HEK293 (cell line): Measurements from ENCODE around the gene FCHO2.

Experiments used
- CTCF ChIA-PET: fragments of 350-600 bp; formaldehyde crosslinking; extraction: SDS; loops from one replicate; lab custom pipeline; 2021; ENCODE audit warnings: antibody characterized with exemption; lab: Yijun Ruan, JAX
- POLR2A ChIA-PET: fragments of 300-600 bp; formaldehyde crosslinking; extraction: SDS; loops from one replicate; lab custom pipeline; 2020; ENCODE audit warnings: antibody characterized with exemption, inconsistent platforms; lab: Yijun Ruan, JAX
- H3K27ac ChIP-seq: fragments of 200-500 bp; sonication (Bioruptor generic); 2 replicates; pipeline ENCODE4 v1.5.1; 2014; ENCODE audit warnings: low read depth, low read length, control low read depth, inconsistent platforms; ENCODE audit errors: extremely low read depth
- H3K36me3 ChIP-seq, 2 experiments: fragments of 200-500 bp in 1 of 2; sonication (Bioruptor generic) in 1 of 2; 1 replicate in 1 of 2; 2 replicates in 1 of 2; pipeline ENCODE4 v1.5.1; 2014 to 2017; ENCODE audit warnings: inconsistent platforms in 2 of 2, low read length in 2 of 2; ENCODE audit not compliant: control insufficient read depth in 2 of 2, insufficient read depth in 1 of 2
- H3K4me1 ChIP-seq: fragments of 200-500 bp; sonication (Bioruptor generic); 2 replicates; pipeline ENCODE4 v1.5.1; 2014; ENCODE audit warnings: mild to moderate bottlenecking, low read length, inconsistent platforms; ENCODE audit not compliant: control insufficient read depth, insufficient read depth
- H3K4me3 ChIP-seq: 2 replicates; pipeline ENCODE4 v1.5.1; 2011; ENCODE audit warnings: low read depth, mild to moderate bottlenecking, control low read depth, low read length, moderate library complexity
- H3K9me3 ChIP-seq: fragments of 200-500 bp; sonication (Bioruptor generic); 2 replicates; pipeline ENCODE4 v1.5.1; 2014; ENCODE audit warnings: low read depth, low read length, inconsistent platforms; ENCODE audit not compliant: control insufficient read depth, insufficient read depth
- GLIS2 ChIP-seq: fragments of 450-650 bp; formaldehyde crosslinking; IDR thresholded peaks from 2 replicates; pipeline ENCODE4 v1.5.1; 2016; ENCODE audit warnings: missing biosample characterization, missing genetic modification characterization
- PRDM1 ChIP-seq: fragments of 450-650 bp; formaldehyde crosslinking; IDR thresholded peaks from 2 replicates; pipeline ENCODE4; 2016; ENCODE audit warnings: missing biosample characterization, missing genetic modification characterization
- ZBTB20 ChIP-seq: fragments of 450-650 bp; formaldehyde crosslinking; IDR thresholded peaks from 2 replicates; pipeline ENCODE4 v1.5.1; 2016; ENCODE audit warnings: missing biosample characterization, missing genetic modification characterization
- ZNF114 ChIP-seq: fragments of 450-650 bp; formaldehyde crosslinking; IDR thresholded peaks from 2 replicates; pipeline ENCODE4 v1.5.0; 2017; ENCODE audit warnings: missing biosample characterization, missing genetic modification characterization
- ZNF132 ChIP-seq: fragments of 450-650 bp; formaldehyde crosslinking; IDR thresholded peaks from 2 replicates; pipeline ENCODE4 v1.5.1; 2017; ENCODE audit warnings: missing biosample characterization, missing genetic modification characterization, borderline replicate concordance
- ZNF174 ChIP-seq: fragments of 450-650 bp; formaldehyde crosslinking; IDR thresholded peaks from 2 replicates; pipeline ENCODE4 v1.5.0; 2017; ENCODE audit warnings: missing biosample characterization, mild to moderate bottlenecking, missing genetic modification characterization
- ZNF426 ChIP-seq: fragments of 450-650 bp; formaldehyde crosslinking; IDR thresholded peaks from 2 replicates; pipeline ENCODE4 v1.5.1; 2017; ENCODE audit warnings: missing biosample characterization, missing genetic modification characterization, mild to moderate bottlenecking, inconsistent platforms, moderate library complexity
- ZNF624 ChIP-seq: fragments of 450-650 bp; formaldehyde crosslinking; IDR thresholded peaks from 2 replicates; pipeline ENCODE4 v1.5.1; 2017; ENCODE audit warnings: missing biosample characterization, missing genetic modification characterization
- ZNF664 ChIP-seq: fragments of 450-650 bp; formaldehyde crosslinking; IDR thresholded peaks from 2 replicates; pipeline ENCODE4 v1.5.1; 2016; ENCODE audit warnings: missing biosample characterization, missing genetic modification characterization
- TF ChIP-seq, protein P1 (sequence below): fragments of 450-650 bp; formaldehyde crosslinking; IDR thresholded peaks from 2 replicates; pipeline ENCODE4 v1.5.1; 2016; ENCODE audit warnings: missing biosample characterization, missing genetic modification characterization
- TF ChIP-seq, protein P2 (sequence below): fragments of 450-650 bp; IDR thresholded peaks from 2 replicates; pipeline ENCODE4 v1.5.1; 2018; ENCODE audit warnings: missing biosample characterization, missing genetic modification characterization
- TF ChIP-seq, protein P3 (sequence below): fragments of 450-650 bp; formaldehyde crosslinking; IDR thresholded peaks from 2 replicates; pipeline ENCODE4 v1.5.1; 2016; ENCODE audit warnings: missing biosample characterization, missing genetic modification characterization
- TF ChIP-seq, protein P4 (sequence below): fragments of 450-650 bp; formaldehyde crosslinking; IDR thresholded peaks from 2 replicates; pipeline ENCODE4 v1.5.1; 2016; ENCODE audit warnings: missing biosample characterization, missing genetic modification characterization
- TF ChIP-seq, protein P5 (sequence below): IDR thresholded peaks from 2 replicates; pipeline ENCODE4 v1.6.1; 2011; ENCODE audit warnings: mild to moderate bottlenecking, low read depth, low read length, borderline replicate concordance
- TF ChIP-seq, protein P6 (sequence below): fragments of 450-650 bp; formaldehyde crosslinking; IDR thresholded peaks from 2 replicates; pipeline ENCODE4 v1.5.1; 2016; ENCODE audit warnings: missing biosample characterization, missing genetic modification characterization
- TF ChIP-seq, protein P7 (sequence below): fragments of 450-650 bp; formaldehyde crosslinking; IDR thresholded peaks from 2 replicates; pipeline ENCODE4 v1.5.1; 2016; ENCODE audit warnings: missing biosample characterization, missing genetic modification characterization

Gene FCHO2

DNA sequence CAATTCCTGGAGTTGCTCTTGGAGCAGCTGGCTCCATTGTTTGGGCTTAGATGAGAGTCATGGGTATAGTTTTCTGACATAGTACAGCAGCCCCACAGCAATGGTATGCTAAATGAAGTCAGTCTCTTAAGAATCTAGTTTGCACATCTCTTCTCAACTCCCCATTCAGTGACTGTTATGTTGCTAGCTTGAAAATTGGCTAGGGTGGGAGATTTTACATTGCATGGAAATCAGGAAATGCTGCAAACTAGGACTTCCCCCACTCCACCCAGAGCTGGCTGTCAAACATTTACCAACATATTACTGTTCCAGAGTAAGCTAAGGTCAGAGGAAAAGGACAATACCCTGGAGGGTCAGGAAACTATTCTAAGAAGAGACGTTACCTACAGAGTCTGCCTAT is 17.6 kb upstream of the FCHO2 start (continued):
- TF ChIP-seq, protein P1, sequence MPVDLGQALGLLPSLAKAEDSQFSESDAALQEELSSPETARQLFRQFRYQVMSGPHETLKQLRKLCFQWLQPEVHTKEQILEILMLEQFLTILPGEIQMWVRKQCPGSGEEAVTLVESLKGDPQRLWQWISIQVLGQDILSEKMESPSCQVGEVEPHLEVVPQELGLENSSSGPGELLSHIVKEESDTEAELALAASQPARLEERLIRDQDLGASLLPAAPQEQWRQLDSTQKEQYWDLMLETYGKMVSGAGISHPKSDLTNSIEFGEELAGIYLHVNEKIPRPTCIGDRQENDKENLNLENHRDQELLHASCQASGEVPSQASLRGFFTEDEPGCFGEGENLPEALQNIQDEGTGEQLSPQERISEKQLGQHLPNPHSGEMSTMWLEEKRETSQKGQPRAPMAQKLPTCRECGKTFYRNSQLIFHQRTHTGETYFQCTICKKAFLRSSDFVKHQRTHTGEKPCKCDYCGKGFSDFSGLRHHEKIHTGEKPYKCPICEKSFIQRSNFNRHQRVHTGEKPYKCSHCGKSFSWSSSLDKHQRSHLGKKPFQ (tag by site-specific recombination), result no peak
- no peak for TF ChIP-seq ZBTB20 (tag by site-specific recombination)
- TF ChIP-seq, all 188 proteins: peak for 0

DNA sequence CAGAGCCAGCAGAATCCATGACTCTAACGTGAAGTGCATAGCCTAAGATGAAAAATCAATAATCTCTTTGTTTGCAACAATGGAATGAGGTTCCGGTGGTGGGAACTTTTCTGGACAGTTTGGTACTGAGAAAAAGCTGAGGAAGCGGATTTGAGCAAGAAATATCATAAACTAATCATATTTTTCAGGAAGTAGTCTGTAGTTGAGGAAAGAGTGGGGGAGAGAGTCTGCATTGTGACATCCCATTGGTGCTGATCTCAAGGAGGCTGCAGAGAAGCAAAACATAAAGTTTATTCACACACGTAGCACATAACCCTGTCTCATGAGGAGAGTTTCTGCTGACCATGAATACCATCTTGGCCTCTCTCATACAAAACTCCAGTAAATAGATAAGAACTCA is 15.8 kb upstream of the FCHO2 start:
- POLR2A ChIA-PET, result no interaction called here
- CTCF ChIA-PET, result no interaction called here
- Histone ChIP-seq H3K4me3 (no peak overlapping the region), H3K9me3 (no peaks in the 10 kb centered on the region), H3K27ac (no peak overlapping the region), H3K36me3 (no peaks in the 10 kb centered on the region), H3K4me1 (0 out of 2 replicates have a peak, but pooled peaks cover 4% of the 10 kb centered on the region)
- TF ChIP-seq, protein P2, sequence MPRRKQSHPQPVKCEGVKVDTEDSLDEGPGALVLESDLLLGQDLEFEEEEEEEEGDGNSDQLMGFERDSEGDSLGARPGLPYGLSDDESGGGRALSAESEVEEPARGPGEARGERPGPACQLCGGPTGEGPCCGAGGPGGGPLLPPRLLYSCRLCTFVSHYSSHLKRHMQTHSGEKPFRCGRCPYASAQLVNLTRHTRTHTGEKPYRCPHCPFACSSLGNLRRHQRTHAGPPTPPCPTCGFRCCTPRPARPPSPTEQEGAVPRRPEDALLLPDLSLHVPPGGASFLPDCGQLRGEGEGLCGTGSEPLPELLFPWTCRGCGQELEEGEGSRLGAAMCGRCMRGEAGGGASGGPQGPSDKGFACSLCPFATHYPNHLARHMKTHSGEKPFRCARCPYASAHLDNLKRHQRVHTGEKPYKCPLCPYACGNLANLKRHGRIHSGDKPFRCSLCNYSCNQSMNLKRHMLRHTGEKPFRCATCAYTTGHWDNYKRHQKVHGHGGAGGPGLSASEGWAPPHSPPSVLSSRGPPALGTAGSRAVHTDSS (tag by site-specific recombination), result no peak
- TF ChIP-seq, protein P3, sequence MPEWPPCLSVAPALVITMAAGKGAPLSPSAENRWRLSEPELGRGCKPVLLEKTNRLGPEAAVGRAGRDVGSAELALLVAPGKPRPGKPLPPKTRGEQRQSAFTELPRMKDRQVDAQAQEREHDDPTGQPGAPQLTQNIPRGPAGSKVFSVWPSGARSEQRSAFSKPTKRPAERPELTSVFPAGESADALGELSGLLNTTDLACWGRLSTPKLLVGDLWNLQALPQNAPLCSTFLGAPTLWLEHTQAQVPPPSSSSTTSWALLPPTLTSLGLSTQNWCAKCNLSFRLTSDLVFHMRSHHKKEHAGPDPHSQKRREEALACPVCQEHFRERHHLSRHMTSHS (tag by site-specific recombination), result no peak
- TF ChIP-seq PRDM1 (tag by site-specific recombination) (no peak), ZNF114 (tag by site-specific recombination) (no peak), ZNF174 (tag by site-specific recombination) (no peak), ZNF132 (tag by site-specific recombination) (no peak), ZNF664 (tag by site-specific recombination) (no peak), ZNF426 (no peak), ZNF624 (tag by site-specific recombination) (no peak), GLIS2 (no peak)
- TF ChIP-seq, protein P4, sequence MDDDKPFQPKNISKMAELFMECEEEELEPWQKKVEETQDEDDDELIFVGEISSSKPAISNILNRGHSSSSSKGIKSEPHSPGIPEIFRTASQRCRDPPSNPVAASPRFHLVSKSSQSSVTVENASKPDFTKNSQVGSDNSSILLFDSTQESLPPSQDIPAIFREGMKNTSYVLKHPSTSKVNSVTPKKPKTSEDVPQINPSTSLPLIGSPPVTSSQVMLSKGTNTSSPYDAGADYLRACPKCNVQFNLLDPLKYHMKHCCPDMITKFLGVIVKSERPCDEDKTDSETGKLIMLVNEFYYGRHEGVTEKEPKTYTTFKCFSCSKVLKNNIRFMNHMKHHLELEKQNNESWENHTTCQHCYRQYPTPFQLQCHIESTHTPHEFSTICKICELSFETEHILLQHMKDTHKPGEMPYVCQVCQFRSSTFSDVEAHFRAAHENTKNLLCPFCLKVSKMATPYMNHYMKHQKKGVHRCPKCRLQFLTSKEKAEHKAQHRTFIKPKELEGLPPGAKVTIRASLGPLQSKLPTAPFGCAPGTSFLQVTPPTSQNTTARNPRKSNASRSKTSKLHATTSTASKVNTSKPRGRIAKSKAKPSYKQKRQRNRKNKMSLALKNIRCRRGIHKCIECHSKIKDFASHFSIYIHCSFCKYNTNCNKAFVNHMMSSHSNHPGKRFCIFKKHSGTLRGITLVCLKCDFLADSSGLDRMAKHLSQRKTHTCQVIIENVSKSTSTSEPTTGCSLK (tag by site-specific recombination), result no peak
- TF ChIP-seq, protein P5, sequence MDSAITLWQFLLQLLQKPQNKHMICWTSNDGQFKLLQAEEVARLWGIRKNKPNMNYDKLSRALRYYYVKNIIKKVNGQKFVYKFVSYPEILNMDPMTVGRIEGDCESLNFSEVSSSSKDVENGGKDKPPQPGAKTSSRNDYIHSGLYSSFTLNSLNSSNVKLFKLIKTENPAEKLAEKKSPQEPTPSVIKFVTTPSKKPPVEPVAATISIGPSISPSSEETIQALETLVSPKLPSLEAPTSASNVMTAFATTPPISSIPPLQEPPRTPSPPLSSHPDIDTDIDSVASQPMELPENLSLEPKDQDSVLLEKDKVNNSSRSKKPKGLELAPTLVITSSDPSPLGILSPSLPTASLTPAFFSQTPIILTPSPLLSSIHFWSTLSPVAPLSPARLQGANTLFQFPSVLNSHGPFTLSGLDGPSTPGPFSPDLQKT, result no peak
- TF ChIP-seq, protein P6, sequence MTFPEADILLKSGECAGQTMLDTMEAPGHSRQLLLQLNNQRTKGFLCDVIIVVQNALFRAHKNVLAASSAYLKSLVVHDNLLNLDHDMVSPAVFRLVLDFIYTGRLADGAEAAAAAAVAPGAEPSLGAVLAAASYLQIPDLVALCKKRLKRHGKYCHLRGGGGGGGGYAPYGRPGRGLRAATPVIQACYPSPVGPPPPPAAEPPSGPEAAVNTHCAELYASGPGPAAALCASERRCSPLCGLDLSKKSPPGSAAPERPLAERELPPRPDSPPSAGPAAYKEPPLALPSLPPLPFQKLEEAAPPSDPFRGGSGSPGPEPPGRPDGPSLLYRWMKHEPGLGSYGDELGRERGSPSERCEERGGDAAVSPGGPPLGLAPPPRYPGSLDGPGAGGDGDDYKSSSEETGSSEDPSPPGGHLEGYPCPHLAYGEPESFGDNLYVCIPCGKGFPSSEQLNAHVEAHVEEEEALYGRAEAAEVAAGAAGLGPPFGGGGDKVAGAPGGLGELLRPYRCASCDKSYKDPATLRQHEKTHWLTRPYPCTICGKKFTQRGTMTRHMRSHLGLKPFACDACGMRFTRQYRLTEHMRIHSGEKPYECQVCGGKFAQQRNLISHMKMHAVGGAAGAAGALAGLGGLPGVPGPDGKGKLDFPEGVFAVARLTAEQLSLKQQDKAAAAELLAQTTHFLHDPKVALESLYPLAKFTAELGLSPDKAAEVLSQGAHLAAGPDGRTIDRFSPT (tag by site-specific recombination), result no peak
- TF ChIP-seq, protein P7, sequence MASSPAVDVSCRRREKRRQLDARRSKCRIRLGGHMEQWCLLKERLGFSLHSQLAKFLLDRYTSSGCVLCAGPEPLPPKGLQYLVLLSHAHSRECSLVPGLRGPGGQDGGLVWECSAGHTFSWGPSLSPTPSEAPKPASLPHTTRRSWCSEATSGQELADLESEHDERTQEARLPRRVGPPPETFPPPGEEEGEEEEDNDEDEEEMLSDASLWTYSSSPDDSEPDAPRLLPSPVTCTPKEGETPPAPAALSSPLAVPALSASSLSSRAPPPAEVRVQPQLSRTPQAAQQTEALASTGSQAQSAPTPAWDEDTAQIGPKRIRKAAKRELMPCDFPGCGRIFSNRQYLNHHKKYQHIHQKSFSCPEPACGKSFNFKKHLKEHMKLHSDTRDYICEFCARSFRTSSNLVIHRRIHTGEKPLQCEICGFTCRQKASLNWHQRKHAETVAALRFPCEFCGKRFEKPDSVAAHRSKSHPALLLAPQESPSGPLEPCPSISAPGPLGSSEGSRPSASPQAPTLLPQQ (tag by site-specific recombination), result no peak
